PFSK-1 (cell line): ENCODE data around the gene RNFT2.

Experiments used
- FOXP2 ChIP-seq: optimal IDR thresholded peaks from 2 replicates; pipeline ENCODE3; 2011; ENCODE audit warnings: borderline replicate concordance, control low read depth, inconsistent platforms; ENCODE audit not compliant: insufficient read depth; ENCODE audit errors: extremely low read length, extremely low read depth
- POLR2AphosphoS5 ChIP-seq: IDR thresholded peaks from 2 replicates; pipeline ENCODE4 v1.6.1; 2012; ENCODE audit warnings: low read depth, mild to moderate bottlenecking, control low read depth, low read length, moderate library complexity
- REST ChIP-seq, 2 experiments: IDR thresholded peaks; 2 replicates each; pipeline versions ENCODE4 v1.6.1 to v1.8.0; 2011 to 2012; ENCODE audit warnings: low read depth in 2 of 2, low read length in 2 of 2, control low read depth in 1 of 2, inconsistent platforms in 1 of 2, mild to moderate bottlenecking in 1 of 2, moderate library complexity in 1 of 2; ENCODE audit not compliant: insufficient read depth in 1 of 2
- SIN3A ChIP-seq: IDR thresholded peaks from 2 replicates; pipeline ENCODE4 v1.6.1; 2012; ENCODE audit warnings: mild to moderate bottlenecking, low read length, moderate library complexity, borderline replicate concordance; ENCODE audit not compliant: insufficient read depth
- TAF1 ChIP-seq: IDR thresholded peaks from 2 replicates; pipeline ENCODE4 v1.6.1; 2012; ENCODE audit warnings: low read length, control low read depth, borderline replicate concordance; ENCODE audit not compliant: insufficient read depth

RNFT2 gene

GRCh38 chr12:116864371-116865160 is 126.5 kb downstream of the RNFT2 start:
- no peak for TF ChIP-seq TAF1
- TF ChIP-seq REST (IDR thresholded peaks at IDR 0.05; ENCODE audit: insufficient read depth in 1 of 2, low read depth in 2 of 2, low read length in 2 of 2), result no peak
- TF ChIP-seq FOXP2, result no peak
- TF ChIP-seq POLR2AphosphoS5, result no peak
- no peak for TF ChIP-seq SIN3A

GRCh38 chr12:116867523-116867922 is 129.4 kb downstream of the RNFT2 start:
- TF ChIP-seq SIN3A, result no peak
- TF ChIP-seq FOXP2, result no peak
- no peak for TF ChIP-seq POLR2AphosphoS5
- TF ChIP-seq REST (IDR thresholded peaks at IDR 0.05; ENCODE audit: insufficient read depth in 1 of 2, low read depth in 2 of 2, low read length in 2 of 2), result no peak
- TF ChIP-seq TAF1, result no peak

GRCh38 chr12:116870306-116870705 is 132.2 kb downstream of the RNFT2 start:
- TF ChIP-seq REST (IDR thresholded peaks at IDR 0.05; ENCODE audit: insufficient read depth in 1 of 2, low read depth in 2 of 2, low read length in 2 of 2), result no peak

- no peak for TF ChIP-seq REST (IDR thresholded peaks at IDR 0.05; ENCODE audit: insufficient read depth in 1 of 2, low read depth in 2 of 2, low read length in 2 of 2)
- TF ChIP-seq TAF1, result no peak
- TF ChIP-seq FOXP2, result no peak
- no peak for TF ChIP-seq POLR2AphosphoS5
- TF ChIP-seq SIN3A, result no peak
Measured at GRCh38 chr12:116874324-116874995, 136.3 kb downstream of the RNFT2 start.
